HG03521 (cell line): Measurements from ENCODE around the gene NAPB.

ENCODE experiments used
- ATAC-seq: cut with Tn5 transposase; IDR thresholded peaks from one replicate; pipeline ENCODE4 v1.9.1; 2021; ENCODE audit warnings: mild to moderate bottlenecking, moderate library complexity; ENCODE audit not compliant: unreplicated experiment

NAPB gene

DNA sequence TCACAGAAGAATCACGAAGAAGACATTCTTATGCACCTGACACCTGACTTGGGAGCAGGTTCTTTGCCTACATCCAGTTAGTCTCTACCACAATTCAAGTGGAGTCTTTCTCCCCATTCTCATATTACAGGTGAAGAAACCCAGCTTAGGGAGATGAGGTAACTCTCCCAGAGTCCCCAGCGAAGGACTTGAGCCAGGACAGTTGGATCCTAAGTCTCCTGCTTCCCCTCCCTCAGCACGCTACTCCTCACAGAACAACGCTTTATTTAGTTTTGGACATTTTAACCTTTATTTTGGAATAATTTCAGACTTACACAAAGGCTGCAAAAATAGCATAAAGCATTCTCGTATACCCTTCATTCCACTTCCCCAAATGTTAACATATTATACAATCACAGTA, 17.4 kb upstream of the NAPB start:
- no peak for ATAC-seq

DNA sequence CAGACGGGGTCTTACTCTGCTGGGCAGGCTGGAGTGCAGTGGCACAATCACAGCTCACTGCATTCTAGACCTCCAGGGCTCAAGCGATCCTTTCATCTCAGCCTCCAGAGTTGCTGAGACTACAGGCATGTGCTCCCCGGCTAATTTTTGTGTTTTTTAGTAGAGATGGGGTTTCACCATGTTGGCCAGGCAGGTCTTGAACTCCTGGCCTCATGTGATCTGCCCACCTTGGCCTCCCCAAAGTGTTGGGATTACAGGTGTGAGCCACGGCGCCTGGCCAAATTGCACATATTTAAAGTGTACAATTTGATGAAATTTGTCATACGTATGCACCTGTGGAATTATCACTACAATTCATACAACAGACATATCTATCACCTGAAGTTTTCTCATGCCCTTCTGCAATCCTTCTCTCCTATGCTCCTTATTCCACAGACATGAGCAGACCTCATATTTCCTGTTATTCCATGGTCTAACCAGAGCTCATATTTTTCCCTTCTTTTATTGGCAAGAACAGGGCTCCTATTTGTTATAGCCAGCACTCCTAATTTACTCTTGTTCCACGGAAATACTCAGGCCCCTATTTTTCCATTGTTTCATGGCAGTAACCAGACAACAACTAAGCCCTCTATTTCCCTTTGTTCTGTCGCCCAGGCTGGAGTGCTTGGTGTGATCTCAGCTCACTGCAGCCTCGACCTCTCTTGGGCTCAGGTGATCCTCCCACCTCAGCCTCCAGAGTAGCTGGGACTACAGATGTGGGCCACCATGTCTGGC, 16.0 kb upstream of the NAPB start:
- ATAC-seq: no peak

DNA sequence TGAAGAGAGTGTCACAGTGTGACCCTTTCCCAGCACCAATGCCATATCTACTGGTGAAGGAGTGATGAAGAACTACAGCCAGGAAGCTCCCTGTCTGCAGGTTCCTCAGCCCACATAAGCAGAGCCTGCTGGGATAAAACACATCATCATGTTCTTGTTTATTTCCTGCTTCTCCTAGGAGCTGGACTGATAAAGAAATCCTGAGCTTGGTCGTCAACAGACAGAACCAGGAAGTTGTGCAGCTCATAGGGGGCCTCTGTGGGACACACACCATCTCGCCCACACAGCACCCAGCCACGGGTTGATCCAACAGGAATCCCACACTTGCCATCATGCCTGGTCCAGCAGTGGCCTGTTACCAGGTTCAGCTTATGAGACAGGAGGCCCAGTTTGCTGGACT, 15.4 kb upstream of the NAPB start:
- ATAC-seq: no peak

DNA sequence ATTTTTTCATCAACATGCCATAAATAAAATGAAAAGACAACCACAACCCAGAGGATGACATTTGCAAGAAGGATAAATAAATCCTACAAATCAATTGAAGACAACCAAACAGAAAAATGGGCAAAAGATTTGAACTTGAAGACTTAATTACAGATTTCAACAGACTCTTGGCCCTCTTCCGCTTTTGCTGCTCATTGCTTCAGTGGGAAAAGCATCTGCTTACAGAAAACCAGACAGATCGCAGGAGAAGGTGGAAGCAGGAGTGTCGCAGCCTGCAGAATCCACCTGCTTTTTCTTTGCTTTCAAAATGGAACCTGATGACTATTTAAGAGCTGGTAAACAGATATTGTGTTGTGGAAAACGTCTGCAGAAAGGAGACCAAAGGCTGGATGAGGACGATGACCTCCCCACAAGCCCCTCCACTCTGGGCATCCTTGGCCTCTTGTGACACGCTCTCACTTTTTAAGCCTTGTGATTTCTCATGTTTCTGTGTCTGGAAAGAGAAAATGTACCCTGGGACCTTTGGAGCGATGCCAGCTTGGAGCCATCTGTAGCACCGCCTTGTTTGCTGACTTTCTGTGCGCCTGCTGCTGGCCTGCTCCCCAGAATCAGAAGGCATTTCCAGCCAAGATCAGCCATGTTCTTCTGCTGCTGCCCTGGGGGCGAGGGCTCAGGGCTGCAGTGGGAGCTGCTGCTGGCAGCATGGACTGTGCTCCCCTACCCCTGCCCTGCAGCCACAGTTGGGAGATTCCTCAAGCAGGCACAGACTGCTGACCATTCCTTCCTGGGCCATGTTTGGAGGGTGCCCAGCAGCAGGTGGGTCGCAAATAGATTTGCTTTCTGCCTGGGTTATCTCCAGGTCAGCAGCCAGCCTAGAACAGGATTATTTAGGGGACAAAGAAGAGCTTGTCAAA, 14.6 kb upstream of the NAPB start:
- no peak for ATAC-seq

DNA sequence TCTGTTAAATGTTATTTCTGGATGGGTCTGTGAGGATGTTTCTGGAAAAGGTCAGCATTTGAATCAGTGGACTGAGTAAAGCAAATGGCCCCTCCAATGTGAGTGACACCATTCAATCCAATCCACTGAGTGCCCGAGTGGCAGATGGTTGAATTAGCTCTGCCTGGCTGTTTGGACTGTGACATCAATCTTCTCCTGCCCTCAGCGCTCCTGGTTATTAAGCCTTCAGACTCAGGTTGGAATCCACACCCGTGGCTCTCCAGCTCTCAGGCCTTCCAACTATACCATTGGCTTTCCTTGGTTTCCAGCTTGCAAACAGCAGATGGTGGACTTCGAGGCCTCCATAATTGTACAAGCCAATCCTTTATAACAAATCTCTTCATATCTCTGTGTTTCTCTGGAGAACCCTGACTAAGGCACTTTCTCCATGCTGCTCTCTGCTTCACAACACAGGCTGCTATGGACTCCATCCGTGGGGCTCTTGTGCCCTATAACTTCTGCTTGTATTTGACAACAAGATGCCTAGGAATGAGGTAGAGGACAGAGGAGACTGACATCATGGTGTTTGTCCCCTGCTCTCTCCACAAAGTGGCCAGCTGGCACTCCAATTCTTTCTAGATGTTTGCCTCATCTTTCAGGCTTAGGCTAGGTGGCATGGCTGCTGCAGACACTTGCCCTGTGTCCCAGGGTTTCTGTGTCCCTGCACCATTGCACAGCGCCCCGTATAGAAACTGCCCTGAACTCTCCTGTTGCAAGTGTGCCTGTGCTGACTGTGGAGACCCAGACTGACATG, 13.4 kb upstream of the NAPB start:
- ATAC-seq: no peak

DNA sequence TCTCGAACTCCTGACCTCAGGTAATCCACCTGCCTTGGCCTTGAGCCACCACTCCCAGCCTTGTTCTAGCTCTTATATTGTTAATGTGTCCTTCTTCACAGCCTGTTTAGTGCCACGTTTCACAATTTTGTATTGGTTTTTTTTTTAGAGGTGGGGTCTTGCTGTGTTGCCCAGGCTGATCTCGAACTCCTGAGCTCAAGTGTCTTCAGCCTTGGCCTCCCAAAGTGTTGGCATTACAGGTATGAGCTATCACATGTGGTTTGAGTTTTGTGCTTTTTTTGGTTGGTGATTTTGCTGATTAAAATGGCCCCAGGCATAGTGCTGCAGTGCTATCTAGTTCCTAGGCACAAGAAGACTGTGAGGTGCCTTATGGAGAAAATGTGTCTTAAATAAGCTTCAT, 12.3 kb upstream of the NAPB start:
- no peak for ATAC-seq

DNA sequence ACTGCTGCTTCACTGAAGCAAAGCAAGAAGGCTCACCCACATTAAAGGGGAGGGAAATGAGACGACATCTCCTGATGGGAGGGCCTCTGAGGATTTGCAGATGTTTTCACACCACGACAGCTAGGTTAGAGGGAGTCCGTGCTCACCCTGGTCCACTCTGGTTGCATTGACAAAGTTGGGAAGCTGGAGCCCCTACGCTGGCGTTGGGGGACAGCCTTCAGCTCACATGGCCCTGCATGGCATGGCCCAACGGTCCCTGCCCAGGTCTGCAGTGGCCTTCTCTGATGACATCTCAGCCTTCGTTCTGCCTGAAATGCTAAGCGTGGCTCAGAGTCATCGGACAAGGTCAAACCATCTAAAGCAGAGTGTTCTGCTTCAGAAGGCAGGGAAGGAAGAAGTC, 3.8 kb upstream of the NAPB start:
- no peak for ATAC-seq

DNA sequence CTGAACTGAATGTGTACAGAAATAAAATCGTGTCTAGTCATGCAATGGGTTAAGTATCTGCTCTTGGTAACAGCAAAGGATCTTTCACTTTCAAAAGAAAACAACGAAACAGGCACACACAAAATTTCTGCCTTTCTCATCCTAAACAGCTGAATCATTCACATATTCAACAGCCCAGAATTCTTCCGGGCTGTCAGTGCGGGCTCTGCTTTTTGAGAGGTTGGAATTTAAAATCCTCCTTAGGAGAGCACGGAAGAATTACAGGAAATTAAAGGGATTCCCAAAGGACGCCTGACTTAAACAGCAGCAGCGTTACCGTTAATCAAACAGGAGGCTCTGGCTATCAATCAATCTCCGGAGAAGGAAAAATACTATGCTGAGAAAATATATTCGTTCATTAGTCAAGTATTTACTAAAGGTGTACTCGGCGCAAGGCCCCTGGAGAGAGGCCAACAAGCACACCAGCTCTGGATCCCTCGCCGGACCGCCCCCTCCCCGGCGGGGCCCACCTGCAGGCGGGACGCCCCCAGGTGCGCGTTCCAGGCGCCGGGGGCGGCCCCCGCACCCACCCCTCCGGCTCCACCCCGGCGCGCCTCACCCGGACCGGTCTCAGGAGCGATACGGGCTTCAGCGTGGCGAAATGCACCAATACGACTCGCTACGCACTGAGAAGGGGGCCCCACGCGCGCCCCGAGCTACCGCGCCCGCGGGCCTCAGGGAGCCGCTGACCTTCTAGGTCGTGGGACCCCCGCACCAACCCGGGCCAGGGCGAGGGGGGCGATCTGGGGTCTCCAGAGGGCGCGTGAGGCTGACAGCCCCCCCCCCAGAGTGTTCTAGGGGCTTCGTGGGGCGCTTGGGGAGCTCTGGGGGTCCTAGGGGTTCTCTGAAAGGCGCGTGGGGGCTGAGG, 1.0 kb downstream of the NAPB start:
- ATAC-seq: no peak

DNA sequence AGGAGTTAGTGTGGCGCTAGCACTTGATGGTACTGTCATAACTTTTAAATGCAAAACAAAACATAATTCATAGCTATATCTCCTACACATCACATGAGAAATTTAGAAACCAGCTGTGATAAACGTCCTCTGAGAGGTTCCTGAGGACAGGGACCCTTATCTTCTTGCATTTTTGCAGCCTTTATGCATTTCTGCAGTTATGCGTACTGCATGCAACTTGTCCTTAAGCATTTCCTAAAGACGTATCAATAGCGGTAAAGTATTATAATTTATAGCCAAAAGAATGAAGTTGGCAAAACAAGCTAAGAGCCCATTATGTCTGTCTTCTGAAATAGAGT, 1.7 kb downstream of the NAPB start:
- no peak for ATAC-seq

DNA sequence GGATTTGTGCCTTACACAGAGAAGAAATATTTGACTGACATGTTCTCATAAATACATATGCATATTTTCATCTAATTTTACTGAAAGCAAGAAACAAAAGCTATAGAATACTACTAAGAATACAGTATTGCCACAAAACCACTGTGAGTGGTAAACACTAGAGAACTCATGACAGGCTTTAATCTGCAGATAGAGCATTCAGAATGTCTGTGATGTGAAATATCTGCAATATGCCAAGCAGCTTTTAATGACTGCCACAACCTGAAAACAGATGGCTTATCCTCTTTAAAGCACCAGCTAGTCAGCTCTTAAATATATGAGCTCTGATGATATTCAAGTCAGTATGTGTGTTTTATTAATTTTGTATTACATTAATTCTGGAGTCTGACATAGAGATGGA, 3.4 kb downstream of the NAPB start:
- ATAC-seq: no peak

DNA sequence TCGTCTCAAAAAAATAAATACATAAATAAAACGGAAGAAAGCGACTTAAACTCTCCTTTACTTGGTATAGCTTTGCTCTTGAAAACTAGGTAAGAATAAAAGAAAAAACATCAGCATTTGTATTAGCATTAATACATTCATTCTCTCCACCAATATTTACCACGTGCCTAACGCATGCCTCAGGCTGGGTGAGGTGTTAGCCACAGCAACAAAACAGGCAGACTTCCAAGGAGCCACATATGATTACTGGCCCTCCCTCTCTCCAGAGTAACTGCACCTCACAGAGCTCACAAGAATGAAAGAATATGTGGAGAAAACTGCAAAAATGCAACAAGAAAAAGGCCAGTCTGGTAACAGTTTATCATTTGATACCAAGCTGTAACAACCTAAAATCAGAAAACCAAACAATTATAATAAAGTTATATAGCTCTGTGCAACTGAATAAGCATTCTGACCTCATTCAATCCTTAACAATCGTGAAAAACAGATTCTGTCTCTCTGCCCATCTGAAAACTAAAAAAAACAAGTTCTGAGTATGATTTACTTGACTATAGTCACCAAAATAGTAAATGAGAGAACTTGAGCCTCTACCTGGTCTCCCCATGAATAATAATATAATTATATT, 5.2 kb downstream of the NAPB start:
- ATAC-seq: no peak

DNA sequence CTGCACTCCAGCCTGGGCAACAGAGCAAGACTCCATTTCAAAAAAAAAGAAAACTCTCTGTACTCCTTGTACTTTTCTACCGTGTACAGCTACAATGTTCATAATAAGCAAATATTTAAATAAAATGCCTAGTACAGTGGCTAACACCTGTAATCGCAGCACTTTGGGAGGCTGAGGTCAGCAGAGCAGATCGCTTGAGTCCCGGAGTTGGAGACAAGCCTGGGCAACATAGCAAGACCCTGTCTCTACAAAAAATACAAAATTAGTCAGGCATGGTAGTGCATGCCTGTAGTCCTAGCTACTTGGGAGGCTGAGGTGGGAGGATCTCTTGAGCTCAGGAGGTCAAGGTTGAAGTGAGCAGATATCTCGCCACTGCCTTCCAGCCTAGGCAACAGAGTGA, 5.7 kb downstream of the NAPB start:
- ATAC-seq: no peak

DNA sequence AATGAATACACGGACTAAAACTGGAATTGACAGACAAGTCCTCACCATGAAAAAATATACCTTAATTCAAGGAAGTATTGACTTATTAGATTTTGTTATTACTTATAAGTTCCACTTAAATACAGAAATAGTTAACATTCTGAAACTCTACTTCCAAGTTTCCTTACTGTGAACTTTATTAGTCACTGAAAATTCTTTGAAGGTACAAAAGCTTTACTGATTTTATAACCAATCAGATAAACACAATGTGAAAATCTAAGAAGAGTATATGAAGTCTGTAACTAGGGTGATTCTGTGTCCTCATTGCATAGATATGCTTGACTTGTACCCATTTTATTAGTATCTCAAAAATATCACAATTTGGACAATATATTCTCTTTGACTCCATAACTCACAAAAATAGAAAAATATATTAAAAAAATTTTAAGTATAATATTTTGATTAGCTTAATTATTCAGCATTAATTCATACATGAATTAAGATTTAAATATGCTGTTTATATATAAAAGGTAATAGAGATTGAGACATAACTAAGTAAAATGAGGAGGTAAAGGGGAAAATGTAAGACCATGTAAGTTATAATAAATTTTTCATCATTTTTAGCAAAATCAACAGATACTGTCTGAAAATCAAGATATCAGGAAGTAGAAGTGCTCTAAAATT, 6.6 kb downstream of the NAPB start:
- ATAC-seq: no peak

DNA sequence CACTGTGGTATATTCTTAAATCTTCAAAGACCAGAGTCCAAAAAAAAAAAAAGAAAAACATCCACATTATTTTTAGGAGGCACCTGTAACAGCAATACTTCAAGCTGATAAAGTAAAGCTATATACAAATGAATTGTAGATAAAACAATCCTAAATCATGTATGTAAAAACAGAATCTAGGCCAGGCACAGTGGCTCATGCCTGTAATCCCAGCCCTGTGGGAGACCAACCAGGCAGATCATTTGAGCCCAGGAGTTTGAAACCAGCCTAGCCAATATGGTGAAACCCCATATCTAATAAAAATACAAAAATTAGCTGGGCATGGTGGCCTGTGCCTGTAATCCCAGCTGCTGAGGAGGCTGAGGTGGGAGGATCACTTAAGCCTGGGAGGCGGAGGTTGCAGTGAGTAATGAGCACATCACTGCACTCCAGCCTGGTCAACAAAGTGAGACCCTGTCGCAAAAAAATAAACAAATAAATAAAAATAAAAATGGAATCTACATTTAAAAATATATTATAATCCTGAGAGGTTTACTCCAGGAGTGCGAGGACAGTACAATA, 7.3 kb downstream of the NAPB start:
- no peak for ATAC-seq

DNA sequence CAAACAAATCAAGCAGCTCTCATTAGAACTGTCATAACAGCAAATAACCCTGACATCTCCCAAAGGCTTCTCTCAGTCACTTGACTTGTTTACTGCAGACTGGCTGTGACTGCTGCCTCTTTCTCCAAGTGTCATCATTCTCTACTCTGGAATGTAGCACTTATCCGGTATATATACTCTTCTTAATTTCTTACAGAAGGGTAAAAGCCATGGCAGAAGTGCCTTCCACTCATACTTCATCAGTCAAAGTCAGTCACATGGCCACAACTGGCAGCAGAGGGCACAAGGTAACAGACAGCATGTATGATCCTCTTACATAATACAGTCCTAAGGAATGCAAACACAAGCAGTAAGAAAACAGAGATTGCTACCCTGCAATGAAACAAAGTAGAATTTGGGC, 9.3 kb downstream of the NAPB start:
- no peak for ATAC-seq

DNA sequence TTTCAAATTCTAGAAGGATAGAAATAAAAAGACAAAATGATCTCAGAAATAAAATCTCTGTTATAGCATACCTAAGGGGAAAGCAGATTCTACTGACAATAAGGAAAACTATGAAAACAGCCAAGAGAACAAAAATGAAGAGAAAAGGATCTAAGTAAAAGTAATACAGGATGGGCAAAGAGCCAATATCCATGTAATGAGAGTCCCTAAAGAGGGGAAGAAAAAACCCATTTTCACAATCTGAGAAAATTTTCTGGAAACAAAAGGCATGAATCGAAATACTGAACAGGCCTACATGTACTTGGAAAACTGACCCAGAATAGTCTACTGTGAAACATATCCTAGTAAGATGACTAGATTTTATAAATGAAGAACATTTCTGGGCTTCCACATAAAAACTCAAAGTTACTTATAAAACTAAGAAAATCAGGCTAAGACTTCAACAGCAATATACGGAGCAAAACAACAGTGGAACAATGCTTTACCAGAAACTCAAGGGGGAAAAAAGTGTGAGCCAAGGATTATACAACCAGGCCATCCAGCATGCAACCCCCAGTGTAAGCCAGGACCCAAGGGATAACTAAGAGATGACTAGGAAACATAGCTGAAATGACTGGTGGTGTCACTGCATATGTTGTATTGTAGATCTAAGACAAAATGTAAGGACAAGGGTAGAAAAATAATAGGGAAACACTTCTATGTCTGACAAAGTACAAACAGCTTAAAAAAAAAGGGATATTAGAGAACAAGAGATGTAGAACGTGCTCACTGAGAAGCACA, 10.2 kb downstream of the NAPB start:
- ATAC-seq: no peak

DNA sequence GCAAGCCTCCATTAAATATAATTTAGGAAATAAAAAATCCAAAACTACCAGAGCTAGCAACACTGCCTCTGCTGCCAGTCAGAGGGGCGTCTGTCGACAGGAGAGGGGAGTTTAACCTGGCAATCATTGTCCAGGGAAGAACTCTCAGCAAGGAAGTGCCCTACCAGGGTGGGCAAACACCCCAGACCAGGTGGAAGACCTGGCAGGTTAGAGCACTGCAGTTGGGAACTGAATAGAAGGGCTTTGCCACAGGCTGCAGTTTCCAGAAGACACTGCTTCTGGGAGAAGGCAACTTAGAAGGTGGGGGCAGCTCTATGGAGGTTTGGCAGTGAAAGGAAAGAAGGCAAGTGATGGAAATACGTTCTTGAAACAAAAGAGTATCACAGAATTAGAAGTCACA, 11.5 kb downstream of the NAPB start:
- no peak for ATAC-seq

DNA sequence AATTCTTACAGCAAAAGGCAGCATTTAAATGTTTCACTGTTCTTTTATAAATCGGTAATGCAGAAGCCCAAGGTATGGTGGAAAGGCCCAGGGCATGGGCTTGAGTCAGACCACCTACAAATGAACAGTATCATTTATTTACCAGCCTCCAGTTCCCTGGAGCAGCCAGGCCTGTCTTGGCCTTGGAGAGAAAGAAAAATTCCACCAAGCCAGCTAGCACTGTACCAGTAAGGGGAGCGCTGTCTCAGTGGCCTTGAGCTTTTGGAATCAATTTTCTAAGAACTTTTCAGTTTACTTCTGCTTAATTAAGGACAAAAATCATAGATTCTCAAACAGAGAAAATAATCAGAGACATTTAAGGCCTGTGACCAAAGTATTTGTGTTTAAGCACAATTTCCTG, 12.3 kb downstream of the NAPB start:
- ATAC-seq: no peak
